ENCODE measurements around the gene ELMO1. TPM values are rescaled to one million over a fixed set of nuclear protein-coding genes. Genes with fewer than 3 reads are reported as not detected.
A peak's percentile ranks its signal among the peaks of the same experiment; 100 is the strongest.

The ELMO1 gene
- total RNA-seq, 2 experiments from 2014 or later = 129 to 137 TPM

GRCh38 chr7:37360484-37360883, 88.2 kb downstream of the ELMO1 start:
- CTCF ChIA-PET = interaction anchor here (0.7 to 1.8 kb wide), 10 partner anchors 9 to 790 kb away, joined by 3 to 7 read pairs (median 6); no protein-coding TSS in a partner anchor
- no peak for DNase-seq
- Mint-ChIP-seq H3K4me1 (ENCODE audit: low read depth) (peaks cover 90% of the 10 kb centered on the region), H3K36me3 (ENCODE audit: low read depth) (peaks cover 4% of the 10 kb centered on the region), H3K27ac (peak overlapping the region; percentile 95), H3K4me3 (peak overlapping the region; percentile 44), H3K9me3 (no peaks in the 10 kb centered on the region), H3K27me3 (ENCODE audit: low read depth) (no peaks in the 10 kb centered on the region)
- intact Hi-C loops (cut with micrococcal nuclease) = loop anchor here (5.0 kb wide), 1 partner anchor 1073 kb away; no protein-coding TSS in a partner anchor

GRCh38 chr7:37359662-37360444, 88.8 kb downstream of the ELMO1 start:
- peak; percentile 76 for DNase-seq
- Mint-ChIP-seq H3K4me3 (peak overlapping the region; percentile 44), H3K27me3 (ENCODE audit: low read depth) (no peaks in the 10 kb centered on the region), H3K27ac (peak overlapping the region; percentile 95), H3K36me3 (ENCODE audit: low read depth) (peaks cover 4% of the 10 kb centered on the region), H3K9me3 (no peaks in the 10 kb centered on the region), H3K4me1 (ENCODE audit: low read depth) (peaks cover 90% of the 10 kb centered on the region)
- intact Hi-C loops (cut with micrococcal nuclease) = loop anchor here (5.0 to 10.0 kb wide), 5 partner anchors 475 to 1665 kb away; partner anchors contain the start of genes AOAH, HERPUD2 and STARD3NL
- CTCF ChIA-PET = interaction anchor here (0.7 to 1.8 kb wide), 10 partner anchors 9 to 790 kb away, joined by 3 to 7 read pairs (median 6); no protein-coding TSS in a partner anchor

GRCh38 chr7:37359180-37359579, 89.5 kb downstream of the ELMO1 start:
- H3K9me3 Mint-ChIP-seq = no peaks in the 10 kb centered on the region
- no peaks in the 10 kb centered on the region for H3K27me3 Mint-ChIP-seq (ENCODE audit: low read depth)
- peaks cover 90% of the 10 kb centered on the region for H3K4me1 Mint-ChIP-seq (ENCODE audit: low read depth)
- peaks cover 4% of the 10 kb centered on the region for H3K36me3 Mint-ChIP-seq (ENCODE audit: low read depth)
- peak overlapping the region; percentile 95 for H3K27ac Mint-ChIP-seq
- CTCF ChIA-PET = interaction anchor here (0.9 to 1.8 kb wide), 4 partner anchors 8 to 88 kb away, joined by 4 to 7 read pairs (median 5); no protein-coding TSS in a partner anchor
- DNase-seq = no peak
- H3K4me3 Mint-ChIP-seq = no peak overlapping the region
- intact Hi-C loops (cut with micrococcal nuclease) = loop anchor here (10.0 kb wide), 4 partner anchors 476 to 1664 kb away; partner anchors contain the start of genes AOAH, HERPUD2 and STARD3NL

GRCh38 chr7:37357637-37357996, 91.0 kb downstream of the ELMO1 start:
- H3K9me3 Mint-ChIP-seq = no peaks in the 10 kb centered on the region
- no peaks in the 10 kb centered on the region for H3K27me3 Mint-ChIP-seq (ENCODE audit: low read depth)
- H3K4me1 Mint-ChIP-seq (ENCODE audit: low read depth) = peaks cover 84% of the 10 kb centered on the region
- H3K27ac Mint-ChIP-seq = peak overlapping the region; percentile 79
- no peak overlapping the region for H3K4me3 Mint-ChIP-seq
- H3K36me3 Mint-ChIP-seq (ENCODE audit: low read depth) = peaks cover 8% of the 10 kb centered on the region
- intact Hi-C loops (cut with micrococcal nuclease) = loop anchor here (10.0 kb wide), 4 partner anchors 477 to 1663 kb away; partner anchors contain the start of genes AOAH, HERPUD2 and STARD3NL
- CTCF ChIA-PET = interaction anchor here (0.8 to 1.4 kb wide), 2 partner anchors 92 to 122 kb away, joined by 3 to 6 read pairs; partner anchors contain the start of gene ELMO1
- no peak for DNase-seq

- Mint-ChIP-seq H3K4me3 (no peak overlapping the region), H3K9me3 (no peaks in the 10 kb centered on the region), H3K36me3 (ENCODE audit: low read depth) (peaks cover 10% of the 10 kb centered on the region), H3K27ac (peak overlapping the region; percentile 79), H3K4me1 (ENCODE audit: low read depth) (peaks cover 84% of the 10 kb centered on the region), H3K27me3 (ENCODE audit: low read depth) (no peaks in the 10 kb centered on the region)
- DNase-seq = no peak
- intact Hi-C loops (cut with micrococcal nuclease) = loop anchor here (10.0 kb wide), 4 partner anchors 478 to 1662 kb away; partner anchors contain the start of genes AOAH, HERPUD2 and STARD3NL
- CTCF ChIA-PET = interaction anchor here (0.8 to 1.4 kb wide), 2 partner anchors 92 to 121 kb away, joined by 3 to 6 read pairs; partner anchors contain the start of gene ELMO1
Measured at GRCh38 chr7:37356911-37357636, 91.6 kb downstream of the ELMO1 start.

GRCh38 chr7:37354656-37355131, 94.0 kb downstream of the ELMO1 start:
- peak; percentile 87 for DNase-seq
- H3K36me3 Mint-ChIP-seq (ENCODE audit: low read depth) = peaks cover 24% of the 10 kb centered on the region

GRCh38 chr7:37353949-37354655, 94.6 kb downstream of the ELMO1 start:
- intact Hi-C loops (cut with micrococcal nuclease) = loop anchor here (1.0 to 10.0 kb wide), 18 partner anchors 12 to 1659 kb away; partner anchors contain the start of genes AOAH, HERPUD2, SEPTIN7 and STARD3NL
- Mint-ChIP-seq H3K27ac (peak overlapping the region; percentile 97), H3K27me3 (ENCODE audit: low read depth) (no peaks in the 10 kb centered on the region), H3K36me3 (ENCODE audit: low read depth) (peaks cover 28% of the 10 kb centered on the region), H3K4me3 (peak overlapping the region; percentile 96), H3K4me1 (ENCODE audit: low read depth) (peaks cover 88% of the 10 kb centered on the region), H3K9me3 (no peaks in the 10 kb centered on the region)
- no peak for DNase-seq
- CTCF ChIA-PET = interaction anchor here (0.6 to 4.9 kb wide), 32 partner anchors 8 to 575 kb away, joined by 3 to 34 read pairs (median 5); partner anchors contain the start of gene ELMO1

More at GRCh38 chr7:37354656-37355131, 94.0 kb downstream of the ELMO1 start:
- intact Hi-C loops (cut with micrococcal nuclease) = loop anchor here (1.0 to 10.0 kb wide), 12 partner anchors 9 to 1660 kb away; partner anchors contain the start of genes AOAH, HERPUD2, SEPTIN7 and STARD3NL
- H3K4me3 Mint-ChIP-seq = peak overlapping the region; percentile 96
- H3K9me3 Mint-ChIP-seq = no peaks in the 10 kb centered on the region
- CTCF ChIA-PET = interaction anchor here (1.0 to 4.9 kb wide), 12 partner anchors 9 to 141 kb away, joined by 3 to 34 read pairs (median 6); partner anchors contain the start of gene ELMO1
- peak overlapping the region; percentile 97 for H3K27ac Mint-ChIP-seq
- peaks cover 88% of the 10 kb centered on the region for H3K4me1 Mint-ChIP-seq (ENCODE audit: low read depth)
- no peaks in the 10 kb centered on the region for H3K27me3 Mint-ChIP-seq (ENCODE audit: low read depth)

- H3K27me3 Mint-ChIP-seq (ENCODE audit: low read depth) = no peaks in the 10 kb centered on the region
- H3K4me3 Mint-ChIP-seq = peak overlapping the region; percentile 96
- H3K27ac Mint-ChIP-seq = peak overlapping the region; percentile 97
- H3K9me3 Mint-ChIP-seq = no peaks in the 10 kb centered on the region
- CTCF ChIA-PET = interaction anchor here (0.6 to 4.9 kb wide), 41 partner anchors 9 to 575 kb away, joined by 3 to 34 read pairs (median 4); partner anchors contain the start of gene ELMO1
- H3K36me3 Mint-ChIP-seq (ENCODE audit: low read depth) = peaks cover 31% of the 10 kb centered on the region
- H3K4me1 Mint-ChIP-seq (ENCODE audit: low read depth) = peaks cover 88% of the 10 kb centered on the region
- peak; percentile 90 for DNase-seq
- intact Hi-C loops (cut with micrococcal nuclease) = loop anchor here (1.0 to 10.0 kb wide), 15 partner anchors 11 to 1658 kb away; partner anchors contain the start of genes AOAH, HERPUD2 and STARD3NL
Measured at GRCh38 chr7:37352974-37353948, 95.4 kb downstream of the ELMO1 start.

GRCh38 chr7:37352251-37352880, 96.3 kb downstream of the ELMO1 start:
- Mint-ChIP-seq H3K36me3 (ENCODE audit: low read depth) (peaks cover 33% of the 10 kb centered on the region), H3K9me3 (no peaks in the 10 kb centered on the region), H3K4me1 (ENCODE audit: low read depth) (peaks cover 87% of the 10 kb centered on the region), H3K27me3 (ENCODE audit: low read depth) (no peaks in the 10 kb centered on the region), H3K4me3 (peak overlapping the region; percentile 96), H3K27ac (peak overlapping the region; percentile 97)
- intact Hi-C loops (cut with micrococcal nuclease) = loop anchor here (5.0 to 10.0 kb wide), 7 partner anchors 320 to 1658 kb away; partner anchors contain the start of genes AOAH, HERPUD2 and STARD3NL
- DNase-seq = no peak
- CTCF ChIA-PET = interaction anchor here (0.6 to 4.9 kb wide), 27 partner anchors 11 to 157 kb away, joined by 3 to 28 read pairs (median 4); no protein-coding TSS in a partner anchor
